GM15510 (cell line): ENCODE measurements around the gene ELP2.

Source experiments
- POLR2A ChIP-seq: IDR thresholded peaks from 3 replicates; pipeline ENCODE4 v1.6.1; 2011; ENCODE audit warnings: borderline replicate concordance; ENCODE audit not compliant: insufficient read length; ENCODE audit errors: extremely low read depth

ELP2 gene

DNA sequence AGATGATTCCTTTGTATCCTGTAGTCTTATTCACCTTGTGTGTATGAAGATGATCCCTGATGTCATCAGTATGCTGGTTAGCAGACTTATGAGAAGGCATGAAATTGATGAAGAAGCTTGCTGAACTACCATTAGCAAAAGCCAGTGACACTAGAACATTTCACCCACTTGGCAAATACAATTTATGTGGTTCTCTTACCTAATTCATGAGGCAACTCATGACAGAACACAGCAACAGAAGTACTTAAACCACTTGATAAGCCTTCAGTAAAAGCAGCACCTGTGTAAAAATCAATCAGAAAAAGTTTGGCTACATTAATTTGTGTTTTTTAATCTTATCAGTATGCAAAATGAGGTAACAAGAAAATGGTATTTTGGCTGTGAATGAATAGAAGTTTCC is 17.4 kb upstream of the ELP2 start:
- TF ChIP-seq POLR2A: no peak

GRCh38 chr18:36114251-36114650 is 15.4 kb upstream of the ELP2 start:
- TF ChIP-seq POLR2A: no peak

GRCh38 chr18:36114738-36115137 is 15.0 kb upstream of the ELP2 start:
- TF ChIP-seq POLR2A: no peak

GRCh38 chr18:36120297-36120696 is 9.4 kb upstream of the ELP2 start:
- TF ChIP-seq POLR2A: no peak

- no peak for TF ChIP-seq POLR2A
These were observed 4.9 kb upstream of the ELP2 start for GRCh38 chr18:36124841-36125240.

- TF ChIP-seq POLR2A: no peak
These were observed 3.0 kb upstream of the ELP2 start for GRCh38 chr18:36126668-36127067.

DNA sequence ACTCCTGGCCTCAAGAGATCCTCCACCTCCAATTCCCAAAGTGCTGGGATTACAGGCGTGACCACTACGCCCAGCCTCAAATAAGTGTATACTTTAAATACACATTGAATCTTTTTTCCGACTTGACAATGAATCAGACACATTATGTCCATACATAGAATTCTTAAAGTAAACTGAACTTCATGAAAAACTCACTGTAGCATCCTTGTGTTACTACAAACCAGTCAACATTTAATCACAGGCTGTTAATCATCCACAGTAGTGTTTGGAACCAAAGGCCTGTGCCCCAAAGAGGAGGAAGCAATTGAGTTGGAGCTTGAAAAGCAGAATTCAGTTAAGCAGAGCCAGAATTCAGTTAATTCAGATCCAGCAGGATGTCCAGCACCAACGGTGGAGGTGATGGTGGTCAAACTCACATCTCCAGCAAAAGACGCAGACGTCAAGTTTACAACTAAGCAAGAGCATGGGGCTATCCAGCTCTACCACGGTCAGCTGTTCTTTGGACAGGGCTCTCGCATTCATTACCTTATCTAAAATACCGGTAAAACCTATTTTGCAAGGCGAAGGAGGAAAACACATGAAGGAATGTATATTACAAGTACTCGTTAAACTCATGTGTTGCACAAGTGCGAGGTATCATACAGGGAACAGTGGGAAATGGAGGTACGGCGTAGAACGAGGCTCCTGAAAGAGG is 1.7 kb upstream of the ELP2 start:
- TF ChIP-seq POLR2A: no peak

DNA sequence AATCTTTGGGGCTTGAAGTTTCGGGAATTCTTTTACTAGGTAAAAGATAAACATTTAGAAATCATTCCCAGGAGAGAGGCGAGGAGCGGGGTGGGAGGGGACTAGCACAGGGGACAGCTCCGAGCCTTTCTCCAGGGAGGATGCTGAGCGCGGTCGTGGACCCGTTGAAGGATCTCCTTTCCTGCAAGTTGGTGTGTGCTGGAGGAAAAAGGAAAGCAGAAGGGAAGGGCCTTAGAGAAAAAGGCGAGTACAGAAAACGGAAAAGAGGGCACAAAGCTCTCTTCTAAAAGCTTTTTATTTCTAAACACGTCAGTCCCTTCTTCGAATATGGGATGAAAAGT is 1.2 kb upstream of the ELP2 start:
- no peak for TF ChIP-seq POLR2A

- no peak for TF ChIP-seq POLR2A
These were observed 796 bp upstream of the ELP2 start for GRCh38 chr18:36128907-36129299.

- no peak for TF ChIP-seq POLR2A
These were observed 536 bp downstream of the ELP2 start for GRCh38 chr18:36130039-36130831.

DNA sequence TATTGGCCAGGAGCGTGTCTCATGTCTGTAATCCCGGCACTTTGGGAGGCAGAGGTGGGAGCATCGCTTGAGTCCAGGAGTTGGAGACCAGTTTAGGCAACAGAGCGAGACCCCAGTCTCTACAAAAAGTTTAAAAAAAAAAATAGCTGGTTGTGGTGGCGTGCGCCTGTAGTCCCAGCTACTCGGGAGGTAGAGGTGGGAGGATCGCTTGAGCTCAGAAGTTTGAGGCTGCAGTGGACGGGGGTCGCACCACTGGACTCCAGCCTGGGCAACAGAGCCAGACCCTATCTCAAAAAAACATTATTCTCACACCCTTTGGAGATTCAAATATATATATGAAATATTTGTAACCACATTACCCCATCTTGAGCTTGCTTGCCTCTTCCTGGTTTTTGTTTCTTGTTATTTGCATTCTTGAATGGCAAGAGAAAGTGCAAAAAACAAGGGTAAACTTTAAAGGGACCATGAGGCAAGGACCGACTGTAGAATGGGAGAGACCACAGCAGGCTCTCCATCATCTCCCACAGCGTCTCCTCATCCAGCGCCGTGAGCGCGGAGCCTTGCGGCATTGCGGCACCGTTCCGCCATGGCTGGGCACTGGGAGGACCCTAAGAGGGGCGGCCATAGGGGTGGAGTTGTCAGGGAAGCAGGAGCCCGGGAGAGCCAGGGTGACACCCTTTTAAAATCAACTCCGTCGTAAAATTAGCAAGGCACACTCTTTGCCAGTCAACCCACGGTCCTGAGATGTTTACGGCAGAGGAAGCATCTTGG is 1.4 kb downstream of the ELP2 start:
- TF ChIP-seq POLR2A: no peak

DNA sequence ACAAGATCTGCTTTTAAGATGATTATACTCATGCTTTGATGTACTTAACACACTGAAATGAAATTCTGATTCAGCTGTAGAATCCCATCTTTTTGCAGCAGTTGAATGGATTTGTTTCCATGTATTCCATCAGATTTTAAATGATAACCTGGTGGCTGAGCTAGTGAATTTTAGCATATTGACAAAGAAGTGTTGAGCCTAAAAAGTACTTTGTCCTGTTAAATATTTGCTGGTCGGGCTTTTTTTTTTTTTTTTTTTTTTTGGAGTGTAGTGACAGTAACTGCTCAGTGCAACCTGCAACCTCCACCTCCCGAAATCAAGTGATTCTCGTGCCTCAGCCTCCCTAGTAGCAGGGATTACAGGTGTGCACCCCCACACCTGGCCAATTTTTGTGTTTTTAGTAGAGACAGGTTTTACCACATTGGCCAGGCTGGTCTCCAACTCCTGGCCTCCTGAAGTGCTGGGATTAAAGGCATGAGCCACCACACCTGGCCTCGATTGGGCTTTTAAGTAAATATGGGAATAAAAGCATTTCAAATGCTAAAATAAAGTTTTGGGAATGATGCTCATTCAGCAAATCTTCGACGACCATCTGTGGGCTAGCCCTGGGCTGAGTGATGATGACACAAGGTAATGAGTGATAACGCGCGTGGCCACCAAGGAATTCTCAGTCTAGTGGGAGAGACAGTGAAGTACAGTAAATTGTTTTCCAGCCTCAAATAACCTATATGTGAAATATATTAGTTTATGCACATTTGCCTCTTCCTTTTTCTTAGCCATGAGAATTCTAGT is 2.2 kb downstream of the ELP2 start:
- TF ChIP-seq POLR2A: no peak

DNA sequence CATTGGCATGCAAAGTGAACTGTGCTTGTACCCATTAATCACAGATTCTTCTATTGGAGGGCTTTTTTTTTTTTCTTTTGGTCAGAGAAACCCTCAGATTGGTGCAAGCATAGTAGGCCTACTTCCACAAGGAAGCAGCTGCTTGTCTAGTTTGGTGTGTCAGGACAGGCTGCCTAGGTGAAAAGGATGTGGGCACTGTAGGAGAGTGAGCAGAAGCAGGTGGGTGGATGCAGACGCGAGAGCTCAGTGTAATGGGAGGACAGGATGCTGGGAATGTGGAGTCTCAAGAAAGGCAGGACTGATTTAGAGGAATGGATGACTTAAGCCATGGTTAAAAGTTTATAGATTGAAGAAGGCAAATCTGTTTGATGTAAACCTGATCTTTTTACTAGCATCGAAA is 3.1 kb downstream of the ELP2 start:
- TF ChIP-seq POLR2A: no peak

- no peak for TF ChIP-seq POLR2A
These were observed 5.6 kb downstream of the ELP2 start for GRCh38 chr18:36135264-36135663.

- TF ChIP-seq POLR2A: no peak
These were observed 9.5 kb downstream of the ELP2 start for GRCh38 chr18:36139245-36139644.
